Peyer's patch (tissue), 4 donors: ENCODE measurements around the gene LGI1.

Experiments used
- POLR2A ChIP-seq, 2 donors: fragments of 450-650 bp; IDR thresholded peaks; one replicate each; pipeline ENCODE4 v1.5.1; 2017; ENCODE audit warnings: antibody characterized with exemption in 2 of 2, mild to moderate bottlenecking in 2 of 2, moderate library complexity in 2 of 2
- TF ChIP-seq, protein P1 (sequence below), 6 experiments: fragments of 450-650 bp in 4 of 6; fragments of 200-600 bp in 2 of 6; sonication (generic) in 1 of 6; IDR thresholded peaks; one replicate each; pipeline ENCODE4 v1.5.1; 2017 to 2019; ENCODE audit warnings: antibody characterized with exemption in 6 of 6, mild to moderate bottlenecking in 3 of 6, moderate library complexity in 1 of 6

GRCh38 chr10:93797825-93798224 lies 40.1 kb downstream of the LGI1 start:
- TF ChIP-seq, protein P1, sequence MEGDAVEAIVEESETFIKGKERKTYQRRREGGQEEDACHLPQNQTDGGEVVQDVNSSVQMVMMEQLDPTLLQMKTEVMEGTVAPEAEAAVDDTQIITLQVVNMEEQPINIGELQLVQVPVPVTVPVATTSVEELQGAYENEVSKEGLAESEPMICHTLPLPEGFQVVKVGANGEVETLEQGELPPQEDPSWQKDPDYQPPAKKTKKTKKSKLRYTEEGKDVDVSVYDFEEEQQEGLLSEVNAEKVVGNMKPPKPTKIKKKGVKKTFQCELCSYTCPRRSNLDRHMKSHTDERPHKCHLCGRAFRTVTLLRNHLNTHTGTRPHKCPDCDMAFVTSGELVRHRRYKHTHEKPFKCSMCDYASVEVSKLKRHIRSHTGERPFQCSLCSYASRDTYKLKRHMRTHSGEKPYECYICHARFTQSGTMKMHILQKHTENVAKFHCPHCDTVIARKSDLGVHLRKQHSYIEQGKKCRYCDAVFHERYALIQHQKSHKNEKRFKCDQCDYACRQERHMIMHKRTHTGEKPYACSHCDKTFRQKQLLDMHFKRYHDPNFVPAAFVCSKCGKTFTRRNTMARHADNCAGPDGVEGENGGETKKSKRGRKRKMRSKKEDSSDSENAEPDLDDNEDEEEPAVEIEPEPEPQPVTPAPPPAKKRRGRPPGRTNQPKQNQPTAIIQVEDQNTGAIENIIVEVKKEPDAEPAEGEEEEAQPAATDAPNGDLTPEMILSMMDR (IDR thresholded peaks at IDR 0.05), result no peak
- TF ChIP-seq POLR2A (IDR thresholded peaks at IDR 0.05), result no peak
